ENCODE results near the gene VAMP2.
A peak's percentile ranks its signal among the peaks of the same experiment; 100 is the strongest.

Gene VAMP2

DNA sequence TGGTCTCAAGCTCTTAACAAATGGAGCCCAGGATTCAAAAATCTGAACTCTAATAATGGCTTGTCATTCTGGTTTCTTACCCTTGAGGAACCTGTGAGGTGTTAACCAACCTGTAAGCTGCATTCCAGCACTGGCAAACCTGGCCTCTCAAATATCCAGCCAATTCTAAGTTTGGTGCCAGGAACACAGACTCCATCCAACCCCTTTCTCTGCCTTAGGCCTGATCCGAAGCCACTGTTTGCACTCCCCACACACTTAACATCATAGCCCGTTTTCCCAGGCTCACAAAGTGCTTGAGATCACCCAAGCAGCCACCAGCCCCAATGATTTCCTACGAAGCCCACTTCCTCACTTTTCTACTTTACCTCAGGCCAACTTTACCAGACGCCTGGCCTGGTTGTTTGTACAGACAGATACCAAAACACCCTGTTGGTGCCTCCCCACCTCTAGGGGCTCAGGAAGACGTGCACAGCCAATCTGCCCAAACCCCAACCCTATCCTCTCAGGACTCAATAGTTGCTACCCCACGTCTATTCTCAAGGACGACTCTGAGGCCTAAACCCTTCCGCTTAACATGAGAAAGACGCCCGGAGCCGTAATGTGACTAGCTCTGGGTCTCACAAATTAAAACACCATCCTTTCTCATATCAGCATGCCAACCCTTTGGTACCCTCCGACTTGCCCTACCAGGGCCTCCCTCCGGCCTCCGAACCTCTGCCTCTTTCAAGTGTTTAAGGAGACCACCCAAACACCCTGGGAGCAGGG is 7.3 kb downstream of the VAMP2 start:
- no peak for DNase-seq (ENCODE audit: low spot score)

DNA sequence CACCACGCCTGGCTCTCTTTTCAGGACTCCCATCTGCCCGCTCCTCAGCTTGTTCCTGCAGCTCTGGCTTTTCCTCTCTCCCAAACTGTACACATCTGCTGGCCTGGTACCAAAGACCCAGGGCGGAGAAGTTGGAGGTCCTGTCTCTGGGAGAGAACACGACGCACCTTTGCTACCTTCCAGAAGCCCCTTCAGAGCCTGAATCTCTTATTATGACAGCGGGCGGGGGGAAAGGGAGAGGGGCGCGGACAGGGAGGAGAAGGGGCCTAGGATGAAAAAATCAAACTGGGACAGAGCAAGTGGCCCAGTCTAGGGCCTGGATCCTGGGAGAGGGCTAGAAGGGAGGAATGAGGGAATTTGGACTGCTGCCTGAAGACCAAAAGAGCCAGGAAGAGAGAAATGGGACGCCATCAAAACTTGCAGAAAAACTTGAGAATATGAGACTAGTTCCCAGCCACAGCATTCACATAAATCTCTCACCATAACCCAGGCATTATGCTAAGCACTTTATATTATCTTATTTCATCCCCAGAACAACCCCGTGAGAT is 8.1 kb downstream of the VAMP2 start:
- no peak for DNase-seq (ENCODE audit: low spot score)

DNA sequence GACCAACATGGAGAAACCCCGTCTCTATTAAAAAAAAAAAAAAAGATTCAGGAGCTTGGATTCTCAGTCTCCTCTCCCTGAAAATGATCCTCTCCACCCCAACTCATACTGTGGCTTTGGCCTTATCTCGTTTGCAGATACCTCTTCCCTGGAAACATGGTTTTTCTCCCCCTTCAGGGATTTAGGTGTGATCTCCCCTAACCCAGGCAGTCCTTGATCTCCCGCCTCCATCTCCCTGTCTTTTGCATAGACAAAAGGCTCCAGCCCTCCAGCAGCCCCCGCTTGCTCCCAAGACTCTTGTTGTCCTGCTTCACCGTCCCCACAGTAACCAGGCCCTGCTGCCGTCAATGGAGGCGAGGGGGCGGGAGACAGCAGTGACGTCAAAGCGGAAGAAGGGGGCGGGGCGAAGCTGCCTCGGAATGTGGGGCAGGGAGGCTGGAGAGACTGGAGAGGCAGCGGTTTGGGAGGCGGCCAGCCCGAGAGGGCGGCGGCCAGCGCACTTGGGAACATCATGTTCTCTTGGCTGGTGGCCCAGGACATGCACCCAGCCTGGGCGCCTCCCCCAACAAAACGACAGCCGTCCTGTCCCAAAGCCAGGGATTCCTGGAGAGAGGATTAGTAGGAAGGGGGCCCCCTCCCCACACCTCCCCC is 8.7 kb downstream of the VAMP2 start:
- peak; percentile 87 for DNase-seq (ENCODE audit: low spot score)

DNA sequence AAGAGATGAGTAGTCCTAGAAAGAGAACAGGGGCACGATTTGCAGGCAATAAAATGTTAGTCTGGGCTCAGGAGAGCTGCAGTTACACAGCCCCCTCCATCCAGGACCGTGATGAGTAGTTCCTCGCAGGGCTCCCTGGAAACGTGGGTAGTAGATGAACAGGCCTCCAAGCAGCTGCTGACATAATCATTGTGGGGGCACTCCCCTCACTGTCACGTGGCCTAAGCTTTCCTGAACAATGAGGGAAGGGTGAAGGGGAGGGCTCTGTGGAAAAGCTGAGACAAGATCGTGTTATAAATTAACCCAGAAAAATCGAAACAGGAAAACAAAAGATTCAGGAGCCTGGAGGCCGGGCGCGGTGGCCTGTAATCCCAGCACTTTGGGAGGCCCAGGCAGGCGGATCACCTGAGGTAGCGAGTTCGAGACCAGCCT is 9.2 kb downstream of the VAMP2 start:
- peak; percentile 89 for DNase-seq (ENCODE audit: low spot score)

DNA sequence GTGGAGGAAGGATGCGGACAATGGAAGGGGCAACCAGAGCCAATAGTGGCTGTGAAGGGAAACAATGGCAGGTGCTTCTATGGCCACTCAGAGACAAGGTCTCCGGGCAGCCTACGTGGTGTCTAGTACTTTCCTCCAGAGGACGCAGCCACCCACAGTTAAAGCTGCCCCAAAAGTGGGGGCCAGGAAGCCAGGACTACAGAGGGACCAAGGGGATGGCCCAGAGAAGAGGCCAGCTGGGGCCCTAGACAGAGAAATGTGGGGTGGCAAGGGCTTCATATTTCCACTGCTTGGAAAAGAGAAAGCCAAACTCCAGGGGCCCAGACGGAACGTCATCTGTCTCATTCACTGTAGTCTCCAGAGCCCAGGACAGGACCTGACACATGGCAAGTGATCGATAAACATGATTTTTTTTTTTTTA is 9.7 kb downstream of the VAMP2 start:
- DNase-seq (ENCODE audit: low spot score): no peak

DNA sequence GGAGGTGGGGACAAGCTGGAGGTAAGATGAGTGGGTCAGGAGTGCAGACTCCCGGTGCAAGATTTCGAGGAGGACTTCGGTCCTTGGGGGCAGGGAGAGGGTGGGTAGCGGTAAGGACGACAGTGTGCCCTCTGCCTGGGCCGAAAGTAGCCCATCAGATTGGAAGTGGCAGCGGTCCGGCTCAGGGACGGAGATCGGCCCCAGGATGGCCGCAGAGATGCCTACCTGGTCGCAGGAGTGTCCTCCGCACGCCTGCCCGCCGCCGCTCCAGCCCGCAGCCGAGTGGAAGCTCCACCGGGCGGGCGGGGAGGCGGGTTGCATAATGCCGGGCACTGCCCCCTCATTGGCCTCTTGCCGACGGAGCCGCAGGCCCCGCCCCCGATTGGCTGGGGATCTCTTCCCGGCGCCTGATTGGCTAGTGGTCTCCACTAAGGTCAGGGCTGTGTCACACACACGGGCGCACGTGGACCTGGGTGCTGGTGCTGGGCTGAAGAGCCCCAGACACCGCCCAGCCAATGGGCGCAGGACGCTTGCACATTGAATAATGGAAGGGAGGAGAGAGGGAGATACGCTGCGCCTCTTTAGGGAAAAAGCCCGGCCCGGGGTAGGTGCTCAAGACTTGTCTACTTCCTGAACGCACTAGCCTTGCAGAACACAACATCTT is 10.5 kb downstream of the VAMP2 start, which contains the start of gene PER1:
Gene PER1 (minus strand): TSS at position 293 of the 664 bp plus-strand sequence. CDS start 1,698 bp downstream, outside the sequence.
- peak; percentile 94 for DNase-seq (ENCODE audit: low spot score)

DNA sequence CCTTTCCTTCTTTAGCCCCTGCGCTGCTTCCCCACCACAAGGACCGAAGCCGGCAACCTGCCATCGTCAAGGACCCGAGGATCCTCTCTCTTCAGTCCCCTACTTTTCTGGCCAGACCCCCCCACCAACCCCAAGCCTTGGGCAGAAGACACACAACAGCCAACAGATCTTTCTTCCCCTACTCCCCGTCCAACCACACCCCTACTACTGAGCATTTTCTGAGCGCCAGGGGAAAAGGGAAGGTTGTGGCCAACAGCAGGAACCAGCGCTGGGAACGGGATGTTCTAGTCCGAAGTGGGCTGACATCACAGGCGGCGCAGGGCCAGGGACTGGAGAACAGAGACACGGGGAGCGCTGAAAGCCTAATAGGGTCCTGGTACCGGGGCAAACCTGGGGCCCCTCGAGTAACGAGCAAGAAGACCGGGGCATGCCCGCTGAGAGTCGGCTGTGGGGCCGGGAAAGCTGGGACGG is 11.1 kb downstream of the VAMP2 start:
- peak; percentile 64 for DNase-seq (ENCODE audit: low spot score)

DNA sequence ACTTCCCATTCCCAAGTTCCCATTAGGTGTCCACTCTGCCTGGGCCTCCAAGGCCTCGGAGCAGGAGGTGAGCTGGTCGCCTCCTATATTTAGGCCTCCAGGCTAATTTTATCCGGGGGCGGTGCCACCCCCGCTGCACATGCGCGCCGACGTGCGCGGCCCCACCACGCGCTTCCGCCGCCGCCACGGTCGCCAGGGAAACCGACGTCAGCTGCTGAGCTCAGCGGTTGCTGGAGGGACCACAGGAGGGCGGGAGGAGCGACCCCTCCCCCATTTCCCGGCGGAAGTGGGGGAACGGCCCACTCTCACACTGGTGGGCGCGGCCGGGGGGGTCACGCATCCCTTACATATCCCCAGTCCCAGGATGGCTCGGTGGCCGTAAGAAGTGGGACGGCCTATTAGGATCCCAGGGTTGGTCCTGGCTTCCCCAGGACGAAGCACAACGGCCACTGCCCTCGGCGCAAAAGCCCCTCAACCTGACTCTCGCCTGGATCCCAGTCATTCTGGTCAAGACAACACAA is 11.6 kb downstream of the VAMP2 start:
- DNase-seq (ENCODE audit: low spot score): peak; percentile 82

DNA sequence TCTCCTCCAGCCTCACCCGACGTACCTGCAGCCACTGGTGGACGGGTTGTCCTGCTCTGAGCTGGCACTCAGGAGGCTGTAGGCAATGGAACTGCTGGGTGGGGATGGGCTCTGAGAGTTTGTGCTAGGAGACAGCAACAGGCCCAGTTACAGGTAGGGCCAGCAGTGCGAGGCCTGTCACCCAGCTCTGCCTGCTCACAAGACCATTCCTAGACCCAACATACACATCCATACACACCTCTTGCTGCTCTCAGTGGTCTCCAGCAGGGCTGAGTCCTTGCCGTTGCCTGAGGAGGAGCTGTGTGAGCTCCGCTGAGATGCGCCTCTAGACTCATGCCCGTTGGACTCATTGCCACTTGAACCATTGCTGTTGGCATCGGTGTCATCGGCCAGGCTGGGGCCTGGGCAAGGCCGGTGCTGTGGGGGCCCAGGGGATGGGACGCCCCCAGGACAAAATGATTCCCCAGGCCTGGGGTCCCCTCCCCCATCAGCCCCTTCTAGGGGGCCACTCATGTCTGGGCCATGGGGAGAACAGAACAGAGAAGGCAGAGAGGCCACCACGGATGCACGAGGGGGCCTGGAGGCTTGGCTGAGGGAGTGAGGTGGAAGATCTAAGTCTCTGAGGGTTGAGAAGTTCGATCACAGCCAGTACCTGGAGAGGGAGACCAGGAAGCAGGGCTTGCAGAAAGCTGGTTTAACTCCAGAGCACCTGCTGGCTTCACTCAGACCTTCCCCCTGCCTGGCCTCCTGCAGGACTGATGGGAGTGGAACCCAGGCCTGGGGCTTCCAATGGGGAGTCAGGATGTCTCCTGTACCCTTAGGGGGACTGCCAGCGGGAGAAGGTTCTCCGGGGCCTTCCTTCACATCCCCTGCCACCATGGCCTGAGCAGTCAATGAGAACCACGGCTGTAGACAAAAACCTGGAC is 12.3 kb downstream of the VAMP2 start:
- DNase-seq (ENCODE audit: low spot score): no peak

DNA sequence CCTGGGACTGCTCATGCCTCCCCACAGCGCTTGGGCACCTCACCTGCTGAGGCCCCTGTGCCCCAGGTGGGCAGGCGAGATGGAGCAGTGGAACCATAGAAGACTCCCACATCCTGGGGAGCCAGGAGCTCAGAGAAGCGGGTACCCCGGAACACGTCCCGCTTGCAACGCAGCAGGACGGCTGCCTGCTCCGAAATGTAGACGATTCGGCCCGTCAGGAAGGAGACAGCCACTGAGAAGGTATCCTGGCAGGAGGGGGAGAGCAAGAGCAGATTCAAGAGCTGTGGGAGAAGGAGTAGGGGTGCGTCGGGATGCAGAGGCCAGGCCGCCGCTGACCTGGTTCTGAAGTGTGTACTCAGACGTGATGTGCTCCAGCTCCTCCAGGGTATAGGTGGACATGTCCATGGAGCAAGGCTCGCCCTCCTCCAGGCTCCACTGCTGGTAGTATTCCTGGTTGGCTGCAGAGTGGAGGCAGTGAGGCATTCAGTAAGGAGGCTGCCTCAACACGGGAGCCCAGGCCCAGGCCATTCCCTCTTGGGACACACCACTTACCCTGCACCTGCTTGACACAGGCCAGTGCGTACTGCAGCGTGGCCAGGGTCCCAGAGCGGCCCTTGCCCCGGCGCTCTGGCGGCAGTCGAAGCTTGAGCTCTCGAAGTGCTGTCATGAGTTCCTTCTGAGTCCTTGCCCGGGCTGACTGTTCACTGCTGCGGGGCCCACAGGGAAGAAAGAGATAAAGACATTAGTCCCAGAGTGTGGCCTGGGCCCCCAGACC is 13.1 kb downstream of the VAMP2 start:
- no peak for DNase-seq (ENCODE audit: low spot score)

DNA sequence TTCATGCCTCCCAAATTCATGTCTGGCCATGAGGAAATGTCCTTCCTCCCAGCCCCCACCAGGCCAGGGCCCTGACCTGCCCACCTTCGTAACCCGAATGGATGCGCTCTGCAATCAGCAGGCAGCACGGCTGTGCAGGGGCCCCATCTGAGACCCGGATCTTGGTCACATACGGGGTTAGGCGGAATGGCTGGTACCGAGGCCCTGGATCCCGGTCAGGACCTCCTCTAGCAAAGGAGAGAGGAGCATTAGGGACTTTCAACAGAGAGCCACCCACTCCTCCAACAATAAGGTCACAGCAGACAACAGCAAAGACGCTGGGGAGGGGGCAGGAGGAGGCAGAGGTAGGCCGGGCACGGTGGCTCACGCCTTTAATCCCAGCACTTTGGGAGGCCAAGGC is 14.2 kb downstream of the VAMP2 start:
- DNase-seq (ENCODE audit: low spot score): no peak

DNA sequence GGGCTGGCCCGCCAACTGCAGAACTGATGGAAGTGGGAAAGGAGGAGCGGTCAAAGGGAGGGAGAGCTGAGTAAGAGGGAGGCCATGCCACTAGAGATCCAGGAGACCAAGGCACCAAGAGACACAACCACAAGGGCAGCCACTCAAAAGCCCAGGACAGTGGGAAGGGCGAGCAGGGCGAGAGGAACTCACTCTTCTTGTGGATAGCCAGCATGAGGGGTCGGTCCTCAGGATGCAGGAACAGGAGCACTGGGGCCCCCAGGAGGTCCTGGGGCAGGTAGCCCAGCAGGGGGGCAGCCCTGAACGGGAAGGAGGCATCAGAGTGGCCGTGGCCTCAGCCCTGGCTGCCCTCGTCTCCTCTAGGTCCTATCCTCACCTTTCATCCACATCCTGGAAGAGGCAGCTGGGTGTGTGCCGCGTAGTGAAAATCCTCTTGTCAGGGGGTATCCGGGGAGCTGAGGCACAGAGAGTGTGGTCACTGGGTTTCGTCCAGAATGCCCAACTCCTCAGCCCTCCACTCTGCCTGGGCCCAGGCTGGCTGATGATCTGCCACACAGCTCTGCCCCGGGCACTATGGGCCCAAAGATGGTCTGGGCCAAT is 14.8 kb downstream of the VAMP2 start:
- DNase-seq (ENCODE audit: low spot score): no peak

DNA sequence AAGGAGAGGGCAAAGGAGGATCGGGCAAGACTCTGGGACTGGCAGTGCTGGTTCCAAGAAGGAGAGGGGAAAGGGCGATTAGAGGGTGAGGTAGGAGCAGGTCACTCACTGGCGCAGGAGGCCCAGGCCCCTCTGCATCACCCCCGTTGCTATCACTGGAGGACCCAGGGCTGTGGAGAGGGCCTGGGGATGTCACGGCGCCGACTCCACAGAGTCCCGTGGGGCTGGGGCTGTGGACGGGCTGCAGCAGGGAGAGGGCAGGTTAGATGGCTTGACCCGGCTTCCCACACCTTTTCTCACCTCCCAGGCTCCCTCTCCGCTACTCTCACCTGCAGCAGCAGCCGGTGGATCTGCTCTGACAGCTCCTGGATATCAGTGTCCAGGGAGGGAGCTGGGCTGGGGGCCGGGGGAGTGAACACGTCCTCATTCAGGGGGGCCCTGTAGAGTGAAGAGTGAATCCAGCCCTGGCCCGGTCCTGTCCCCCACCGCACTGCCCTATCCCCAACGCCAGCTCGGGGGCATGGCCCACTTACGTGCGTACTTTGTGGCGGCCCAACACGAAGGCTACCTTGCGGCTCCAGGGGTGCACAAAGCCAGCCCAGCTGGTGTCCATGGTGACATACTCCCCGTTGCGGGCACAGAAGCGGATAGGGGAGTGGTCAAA is 15.5 kb downstream of the VAMP2 start:
- DNase-seq (ENCODE audit: low spot score): no peak

DNA sequence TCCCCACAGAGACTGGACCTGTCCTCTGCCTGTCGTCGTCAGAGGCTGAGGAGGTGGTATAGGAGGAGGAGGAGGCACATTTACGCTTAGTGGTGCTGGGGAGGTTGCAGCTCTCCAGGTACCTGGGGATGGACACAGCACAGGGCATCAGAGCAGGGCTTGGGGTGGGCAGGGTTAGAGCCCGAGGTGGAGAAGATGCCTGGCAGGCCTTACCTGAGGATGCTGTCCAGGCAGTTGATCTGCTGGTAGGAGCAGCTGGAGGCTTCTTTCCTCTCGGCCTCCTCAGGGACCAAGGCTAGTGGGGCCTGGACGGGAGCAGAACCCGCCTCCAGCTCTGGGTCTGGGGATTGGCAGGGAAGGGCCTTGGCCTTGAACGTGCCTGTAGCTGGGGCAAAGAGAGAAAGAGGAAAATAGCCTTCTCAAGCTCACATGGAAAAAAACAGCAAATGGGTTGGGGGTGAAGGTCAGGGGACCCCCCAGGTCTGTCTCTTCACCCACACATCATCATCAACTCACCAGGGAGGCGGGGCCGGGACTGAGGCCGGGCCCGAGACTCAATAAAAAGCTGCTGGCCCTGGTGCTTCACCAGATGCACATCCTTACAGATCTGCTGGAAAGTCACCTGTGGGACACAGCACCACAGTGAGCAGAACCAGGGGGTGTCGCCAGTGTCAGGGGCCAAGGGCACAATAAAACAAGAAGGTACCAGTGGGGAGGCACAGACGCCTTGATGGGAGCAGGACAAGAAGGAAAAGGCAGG is 16.2 kb downstream of the VAMP2 start:
- DNase-seq (ENCODE audit: low spot score): no peak

DNA sequence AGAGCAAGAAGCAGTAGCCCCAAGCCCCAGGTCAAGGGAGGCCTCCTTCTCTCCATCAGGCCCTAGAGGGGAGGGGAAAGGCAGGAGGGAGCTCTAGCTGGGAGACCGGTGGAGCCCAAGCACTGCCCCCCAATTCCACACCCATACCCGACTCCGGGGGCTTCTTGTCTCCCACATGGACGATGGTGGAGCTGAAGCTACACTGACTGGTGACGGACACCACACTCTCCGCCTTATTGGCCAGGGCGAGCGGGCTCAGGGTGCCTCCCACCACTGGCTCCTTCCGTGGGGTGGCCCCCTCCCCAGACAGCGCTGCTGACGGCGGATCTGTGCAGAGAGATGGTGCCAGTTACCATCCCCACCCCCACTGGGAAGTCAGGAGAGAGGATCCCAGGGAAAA is 16.9 kb downstream of the VAMP2 start:
- no peak for DNase-seq (ENCODE audit: low spot score)

DNA sequence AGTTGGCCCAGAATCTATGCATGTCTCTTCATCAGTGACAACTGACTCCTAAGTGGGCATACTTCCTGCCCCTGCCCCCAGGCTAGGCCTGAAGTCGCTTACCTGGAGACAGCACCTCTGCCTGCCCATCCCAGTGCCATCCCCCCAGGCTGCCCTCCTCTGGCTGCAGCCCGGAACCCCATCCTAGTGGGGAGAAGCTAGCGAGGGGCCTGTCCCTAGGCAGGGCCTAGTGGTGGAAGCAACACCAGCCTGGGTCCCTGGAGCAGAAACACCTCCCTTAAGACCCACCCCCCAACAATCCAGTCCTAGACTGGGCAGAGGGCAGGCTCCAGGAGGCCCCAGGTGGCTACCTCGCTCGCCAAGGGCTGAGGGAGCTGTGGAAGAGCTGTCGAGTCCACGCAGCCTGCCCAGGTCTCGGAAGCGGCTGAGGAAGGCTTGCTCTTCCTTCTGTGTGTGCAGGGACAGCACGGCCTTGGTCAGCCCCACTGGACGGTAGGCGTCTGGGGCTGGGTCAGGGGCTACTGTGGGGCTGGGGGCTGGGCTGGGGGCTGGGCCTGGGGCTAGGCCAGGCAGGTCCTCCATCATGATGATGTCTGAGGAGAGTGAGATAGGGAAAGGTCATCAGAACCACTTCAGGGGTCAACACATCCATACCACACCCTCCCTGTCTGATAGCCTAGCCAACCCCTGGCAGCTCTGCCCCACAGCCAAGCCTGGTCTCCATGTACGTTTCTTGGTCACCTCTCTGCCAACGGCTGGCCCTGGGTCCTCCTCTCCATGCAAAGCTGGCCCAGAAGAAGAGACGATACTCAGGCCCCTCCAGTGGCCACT is 18.1 kb downstream of the VAMP2 start:
- no peak for DNase-seq (ENCODE audit: low spot score)

DNA sequence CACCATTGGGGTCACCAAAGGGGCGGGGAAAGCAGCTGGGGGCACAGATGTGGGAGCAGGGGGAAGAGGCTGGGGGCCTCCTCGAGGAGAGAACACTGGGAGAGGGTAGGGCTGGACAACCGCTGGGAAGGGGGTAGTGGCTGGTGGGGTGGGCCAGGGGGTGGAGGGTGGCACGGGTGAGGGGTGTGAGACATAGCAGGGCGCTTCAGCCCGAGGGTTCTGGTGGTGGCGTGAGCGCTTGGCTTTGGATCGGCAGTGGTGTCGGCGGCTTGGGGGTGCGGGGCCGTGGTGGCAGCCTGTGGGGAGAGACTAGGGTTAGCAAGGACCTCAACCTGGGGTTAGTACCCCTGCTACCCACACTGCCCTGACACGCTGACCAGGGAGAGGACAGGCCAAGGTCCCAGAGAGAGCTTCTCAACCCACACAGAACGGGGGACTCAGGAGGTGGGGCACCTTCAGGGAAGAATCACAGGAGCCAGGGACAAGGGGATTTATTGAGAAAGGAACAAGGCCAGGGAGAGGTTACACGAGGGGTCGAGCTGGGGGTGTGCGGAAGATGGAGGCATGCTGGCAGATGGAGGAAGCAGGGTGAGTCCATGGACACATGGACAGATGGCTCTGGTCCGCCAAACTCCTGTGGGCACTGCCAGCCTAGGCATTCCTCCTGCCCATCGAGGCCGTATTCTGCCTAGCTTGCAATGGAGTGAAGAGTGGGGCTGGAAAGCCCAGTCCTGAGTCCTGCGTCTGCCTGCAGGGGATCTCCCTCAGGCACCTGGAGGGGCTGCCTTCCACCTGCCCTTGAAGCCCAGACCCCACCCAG is 19.0 kb downstream of the VAMP2 start:
- no peak for DNase-seq (ENCODE audit: low spot score)
